ENCODE measurements around the gene PEMT.
"Not testable (repeated sequence)": the region's sequence is repeated elsewhere in the genome, so short reads cannot be mapped to it uniquely, and the experiment has no call there.

Gene PEMT

GRCh38 chr17:17498606-17499301 lies 92.8 kb downstream of the PEMT start:
- no peak for DNase-seq

- no peak for DNase-seq
Observed at GRCh38 chr17:17497845-17498520, 93.5 kb downstream of the PEMT start.

- no peak for DNase-seq
Observed at GRCh38 chr17:17497065-17497844, 94.3 kb downstream of the PEMT start.

- peak; percentile 52 for DNase-seq
Observed at GRCh38 chr17:17496189-17497064, 95.1 kb downstream of the PEMT start, which contains the start of gene RASD1. Gene RASD1 (minus strand): TSS chr17:17496395. CDS start chr17:17496181, 214 bp downstream.

GRCh38 chr17:17495536-17496188 lies 95.8 kb downstream of the PEMT start:
- DNase-seq, result no peak

GRCh38 chr17:17494870-17495535 lies 96.5 kb downstream of the PEMT start:
- no peak for DNase-seq

GRCh38 chr17:17494499-17494869 lies 97.0 kb downstream of the PEMT start:
- no peak for DNase-seq

- DNase-seq, result no peak
Observed at GRCh38 chr17:17493986-17494466, 97.5 kb downstream of the PEMT start.

GRCh38 chr17:17493249-17493985 lies 98.1 kb downstream of the PEMT start:
- DNase-seq, result no peak

GRCh38 chr17:17492571-17492970 lies 98.9 kb downstream of the PEMT start:
- DNase-seq, result no peak

GRCh38 chr17:17492085-17492484 lies 99.4 kb downstream of the PEMT start:
- DNase-seq, result no peak

GRCh38 chr17:17491546-17491988 lies 99.9 kb downstream of the PEMT start:
- DNase-seq, result no peak

- no peak for DNase-seq
Observed at GRCh38 chr17:17491031-17491471, 100.5 kb downstream of the PEMT start.

GRCh38 chr17:17487998-17488397 lies 103.5 kb downstream of the PEMT start:
- DNase-seq, result no peak

- DNase-seq, result not testable (repeated sequence)
Observed at GRCh38 chr17:17486416-17486815, 105.1 kb downstream of the PEMT start.

- DNase-seq, result no peak
Observed at GRCh38 chr17:17485420-17485819, 106.1 kb downstream of the PEMT start.

GRCh38 chr17:17484451-17484899 lies 107.0 kb downstream of the PEMT start:
- DNase-seq, result peak; percentile 13

GRCh38 chr17:17481860-17482259 lies 109.6 kb downstream of the PEMT start:
- no peak for DNase-seq

- DNase-seq, result no peak
Observed at GRCh38 chr17:17480593-17481148, 110.8 kb downstream of the PEMT start.

GRCh38 chr17:17479209-17479608 lies 112.3 kb downstream of the PEMT start:
- no peak for DNase-seq

Measured in NCI-H226 (cell line).